Heart right ventricle (tissue), 16 donors: Measurements from ENCODE around the gene ASXL3. TPM values are rescaled to one million over a fixed set of nuclear protein-coding genes. Genes with fewer than 3 reads are reported as not detected.
A peak's percentile ranks its signal among the peaks of the same experiment; 100 is the strongest.

Experiments
- ATAC-seq, 8 donors: fragments of 200-7000 bp; cut with Tn5 transposase; one replicate each; pipeline ENCODE4 v1.9.1; 2020; ENCODE audit warnings: mild to moderate bottlenecking in 8 of 8, moderate library complexity in 8 of 8, moderate number of reproducible peaks in 1 of 8
- DNase-seq, 2 donors: peaks; one replicate each; pipeline ENCODE4 v3.0.0-alpha.2; 2020
- H3K27ac ChIP-seq, 10 donors: fragments of 200-600 bp; sonication (generic) in 2 of 10; one replicate each; pipeline versions ENCODE4 v1.5.0 to v1.8.0; 2020 to 2022; ENCODE audit warnings: mild to moderate bottlenecking in 3 of 10
- H3K27me3 ChIP-seq, 7 donors: fragments of 200-600 bp; one replicate each; pipeline ENCODE4 v1.8.0; 2021 to 2022; ENCODE audit warnings: mild to moderate bottlenecking in 2 of 7
- H3K36me3 ChIP-seq, 9 donors: fragments of 200-600 bp; sonication (generic) in 1 of 9; one replicate each; pipeline versions ENCODE4 v1.5.0 to v1.8.0; 2020 to 2022; ENCODE audit warnings: mild to moderate bottlenecking in 2 of 9
- H3K4me1 ChIP-seq, 9 donors: fragments of 200-600 bp; sonication (generic) in 1 of 9; one replicate each; pipeline versions ENCODE4 v1.5.0 to v1.8.0; 2020 to 2022; ENCODE audit warnings: mild to moderate bottlenecking in 4 of 9
- H3K4me3 ChIP-seq, 10 donors: fragments of 200-600 bp; sonication (generic) in 2 of 10; one replicate each; pipeline versions ENCODE4 v1.5.0 to v1.8.0; 2020 to 2022; ENCODE audit warnings: mild to moderate bottlenecking in 7 of 10, moderate library complexity in 2 of 10
- H3K9me3 ChIP-seq, 11 donors: fragments of 200-600 bp in 10 of 11; sonication (generic) in 2 of 11; one replicate each; pipeline versions ENCODE4 v1.5.0 to v1.8.0; 2013 to 2022; ENCODE audit warnings: mild to moderate bottlenecking in 2 of 11, control low read depth in 1 of 11, moderate library complexity in 1 of 11
- CTCF ChIP-seq, 9 donors: fragments of 200-600 bp; sonication (generic) in 2 of 9; IDR thresholded peaks; one replicate each; pipeline versions ENCODE4 v1.5.0 to v1.8.0; 2021 to 2022; ENCODE audit warnings: antibody characterized with exemption in 9 of 9, mild to moderate bottlenecking in 5 of 9, moderate library complexity in 1 of 9
- WGBS, 2 donors: extraction: QIAGEN DNeasy Blood & Tissue Kit; methylation state at CpG; one replicate each; pipeline ENCODE4 v1.1.7; 2013; ENCODE audit warnings: inconsistent platforms in 1 of 2; 5-methylcytosine and 5-hydroxymethylcytosine counted together
- intact Hi-C, 10 donors: fragments of 100-400 bp; cut with DNase I; formaldehyde crosslinking; loops; one replicate each; pipeline versions ENCODE4 v1.11.1 to v1.14.2; 2022
- polyA plus RNA-seq, 2 donors: library from polyadenylated mRNA; stranded (reverse); fragments of 200-250 nt; gene quantifications; one replicate each; pipeline ENCODE4 v1.2.3, GENCODE V29; 2013
- total RNA-seq, 10 donors: library from RNA; stranded (reverse); fragmentation: NEBNext Ultra II Directional in 3 of 10; extraction: Animal tissue kit (Norgen Biotek cat#: 25700) in 3 of 10; gene quantifications; one replicate each; pipeline versions ENCODE4 v1.2.1 to v1.2.4, GENCODE V29; 2021 to 2023
- donor health status: Arrhythmogenic right ventricular cardiomyopathy.
- donor health status: ischemic (EF 13 %, LVEDD 7.1; RV severe dilation, severe dysfunction).
- donor health status: healthy with polysubstance abuse.
- donor health status: DM: no; HTN: yes; CAD: no.
- donor health status: DM: no; HTN: no; CAD: no.
- donor health status: ischemic (EF 25% LVEDD 6.9; RV normal size, moderate dysfunction).
- donor health status: ischemic (EF 25% LVEDD 5.7; RV mildly dilated, moderate dysfunction).
- donor health status: healthy.
- donor health status: DM: yes; HTN: yes; CAD: no.
- donor health status: Ischemic cardiomyopathy.
- donor health status: ischemic (EF 35%, LVEDD 5.7; RV mildly dilated, moderate dysfunction).
- donor health status: nonischemic (EF 11% LVEDD 7.7; RV severe dilation, severe dysfunction).
- donor health status: DM: yes; HTN: yes; CAD: no.
- donor health status: PGD.
- donor health status: ischemic (EF 29% LVEDD 5.4; RV normal size, mild dysfunction).
- donor health status: nonischemic (EF 23%, LVEDD 6.1; RV moderate dilation, normal function).

The ASXL3 gene
- total and polyA plus RNA-seq, 12 donors = 0.12 to 8.1 (median 4.3) TPM

GRCh38 chr18:33710269-33710668 lies 132.2 kb downstream of the ASXL3 start:
- H3K36me3 ChIP-seq = no peaks in the 10 kb centered on the region
- 79 to 82% methylated on average over 2 of the region's 2 CpGs for WGBS, 2 donors
- no peak overlapping the region for H3K4me3 ChIP-seq
- no peaks in the 10 kb centered on the region for H3K27me3 ChIP-seq
- peaks cover 0 to 15% (median 0%) of the 10 kb centered on the region in 9 donors for H3K4me1 ChIP-seq
- H3K9me3 ChIP-seq = no peaks in the 10 kb centered on the region
- DNase-seq (no peak), ATAC-seq (no peak)
- TF ChIP-seq CTCF (IDR thresholded peaks at IDR 0.05) = no peak
- intact Hi-C loops = loop anchor here in 1 of 10 donors (10.0 kb wide), 1 partner anchor 125 kb away; no protein-coding TSS in a partner anchor
- H3K27ac ChIP-seq = no peak overlapping the region

GRCh38 chr18:33711514-33711913 lies 133.5 kb downstream of the ASXL3 start:
- TF ChIP-seq CTCF (IDR thresholded peaks at IDR 0.05) = no peak
- Histone ChIP-seq H3K4me3 (no peak overlapping the region), H3K27me3 (no peaks in the 10 kb centered on the region), H3K27ac (no peak overlapping the region), H3K36me3 (no peaks in the 10 kb centered on the region), H3K4me1 (peaks cover 0 to 15% (median 0%) of the 10 kb centered on the region in 9 donors), H3K9me3 (no peaks in the 10 kb centered on the region)
- intact Hi-C loops = loop anchor here in 1 of 10 donors (10.0 kb wide), 1 partner anchor 127 kb away; no protein-coding TSS in a partner anchor
- DNase-seq (no peak), ATAC-seq (no peak)
- WGBS, 2 donors = 67 to 73% methylated on average over 2 of the region's 2 CpGs

- Histone ChIP-seq H3K4me3 (no peak overlapping the region), H3K9me3 (no peaks in the 10 kb centered on the region), H3K36me3 (no peaks in the 10 kb centered on the region), H3K4me1 (peaks cover 0 to 15% (median 0%) of the 10 kb centered on the region in 9 donors), H3K27me3 (no peaks in the 10 kb centered on the region), H3K27ac (no peak overlapping the region)
- intact Hi-C loops = loop anchor here in 1 of 10 donors (10.0 kb wide), 1 partner anchor 128 kb away; no protein-coding TSS in a partner anchor
- ATAC-seq (no peak), DNase-seq (no peak)
- 68 to 73% methylated on average over 4 of the region's 4 CpGs for WGBS, 2 donors
- no peak for TF ChIP-seq CTCF (IDR thresholded peaks at IDR 0.05)
Observed at GRCh38 chr18:33712719-33713118, 134.7 kb downstream of the ASXL3 start.

GRCh38 chr18:33716061-33716683 lies 138.2 kb downstream of the ASXL3 start:
- no peak for TF ChIP-seq CTCF (IDR thresholded peaks at IDR 0.05)
- DNase-seq (no peak), ATAC-seq (peak in 1 of 8 donors; percentile 67)
- Histone ChIP-seq H3K36me3 (no peaks in the 10 kb centered on the region), H3K9me3 (no peaks in the 10 kb centered on the region), H3K4me1 (peaks cover 0 to 15% (median 0%) of the 10 kb centered on the region in 9 donors), H3K4me3 (no peak overlapping the region), H3K27me3 (no peaks in the 10 kb centered on the region), H3K27ac (peak overlapping the region in 1 of 10 donors; percentile 23)
- intact Hi-C loops = loop anchor here in 2 of 10 donors (5.0 to 10.0 kb wide), 2 partner anchors 131 to 134 kb away; no protein-coding TSS in a partner anchor
- WGBS, 2 donors = 52 to 64% methylated on average over 4 of the region's 4 CpGs
